SHP77 (cell line): Measurements from ENCODE around the gene AP3M1.
A peak's percentile ranks its signal among the peaks of the same experiment; 100 is the strongest.
"Not testable (repeated sequence)": the region's sequence is repeated elsewhere in the genome, so short reads cannot be mapped to it uniquely, and the experiment has no call there.

Experiments used
- DNase-seq, 2 experiments: peaks; one replicate each; lab custom pipeline; 2025; lab: John Stamatoyannopoulos, UW

The AP3M1 gene

DNA sequence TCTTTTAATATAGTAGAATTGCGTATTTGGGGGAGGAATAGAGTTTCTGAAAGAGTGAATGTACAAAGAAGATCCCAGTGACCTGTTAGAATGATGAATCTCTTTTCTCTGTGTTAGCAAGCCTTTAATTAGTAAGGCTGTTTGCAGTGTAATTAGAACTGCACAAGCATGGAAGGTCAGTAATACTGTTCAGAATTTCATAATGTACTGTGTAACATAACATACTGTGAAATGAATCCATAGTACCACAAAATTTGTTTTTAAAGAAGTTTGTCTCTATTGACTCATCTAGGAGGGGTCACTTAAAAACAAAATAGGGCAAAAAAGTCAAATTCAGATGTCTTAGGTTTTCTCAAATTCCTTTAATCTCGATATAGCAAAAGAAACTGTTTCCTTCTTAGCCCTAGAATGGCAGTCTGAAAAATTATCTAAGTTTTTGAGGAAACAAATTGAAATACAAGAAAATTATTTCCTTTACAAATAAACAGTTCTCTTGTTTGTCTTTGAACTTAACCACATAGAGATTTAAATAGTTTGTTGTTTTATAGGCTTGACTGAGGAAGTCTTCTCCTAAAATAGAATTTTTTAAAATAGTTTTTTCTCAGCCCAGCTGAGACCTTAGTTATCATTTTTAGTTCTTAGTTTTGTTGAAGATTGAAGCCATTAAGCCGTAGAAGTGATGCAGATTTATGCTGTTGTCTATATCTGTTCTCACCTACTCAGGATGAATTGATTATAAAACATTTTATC is 12.9 kb upstream of the AP3M1 start:
- no peak for DNase-seq

DNA sequence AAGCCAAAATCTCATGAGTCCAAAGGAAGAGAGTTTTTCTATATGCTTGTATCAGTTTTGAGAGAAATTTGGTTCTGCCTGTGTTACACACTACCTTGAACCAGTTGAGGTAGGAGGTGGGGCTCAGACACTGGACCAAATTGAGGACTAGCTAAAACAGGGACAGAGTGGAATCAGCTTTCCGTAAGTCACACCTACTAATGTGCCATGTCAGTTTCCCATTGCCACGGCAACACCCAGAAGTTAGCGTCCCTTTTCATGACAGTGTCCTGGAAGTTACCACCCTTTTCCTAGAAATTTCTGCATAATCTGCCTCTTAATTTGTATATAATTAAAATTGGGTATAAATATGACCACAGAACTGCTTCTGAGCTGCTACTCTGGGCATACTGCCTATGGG is 9.4 kb upstream of the AP3M1 start:
- DNase-seq, result no peak

DNA sequence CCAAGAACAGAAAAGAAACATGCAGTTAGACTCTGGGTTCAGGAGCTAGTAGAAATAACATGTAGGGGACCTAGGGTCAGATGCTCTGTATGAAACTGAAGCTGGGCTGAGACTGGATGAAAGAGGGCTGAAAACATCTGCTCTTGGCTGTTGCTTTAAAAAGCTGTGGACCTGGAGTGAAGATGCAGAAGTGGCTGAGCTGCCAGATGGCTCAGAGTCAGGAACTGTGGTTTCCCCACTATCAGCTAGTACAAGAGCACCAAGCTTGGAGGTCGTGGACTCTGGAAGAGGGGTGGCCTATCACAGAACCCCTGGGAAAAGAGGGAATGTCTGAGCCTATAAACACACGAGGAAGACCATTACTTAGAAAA is 6.3 kb upstream of the AP3M1 start:
- DNase-seq, result no peak

DNA sequence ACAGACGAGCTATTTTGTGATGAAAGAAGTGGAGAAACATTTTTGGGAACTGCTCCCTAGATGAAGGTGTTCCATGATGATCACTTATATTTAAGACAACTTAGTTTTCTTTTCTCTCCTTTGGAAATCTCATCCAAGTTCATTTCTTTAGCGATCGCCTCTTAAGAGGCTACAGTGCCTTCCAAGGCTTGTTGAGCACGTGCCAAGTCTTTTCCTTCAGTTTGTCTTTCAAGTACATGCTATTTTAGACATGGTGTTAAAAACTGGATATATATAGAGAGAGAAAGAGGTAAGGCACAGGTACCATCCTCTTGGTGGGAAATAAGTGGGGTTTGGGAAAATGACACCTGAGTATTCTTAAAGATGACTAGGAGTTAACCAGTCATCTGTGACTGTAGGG is 3.0 kb upstream of the AP3M1 start:
- no peak for DNase-seq

DNA sequence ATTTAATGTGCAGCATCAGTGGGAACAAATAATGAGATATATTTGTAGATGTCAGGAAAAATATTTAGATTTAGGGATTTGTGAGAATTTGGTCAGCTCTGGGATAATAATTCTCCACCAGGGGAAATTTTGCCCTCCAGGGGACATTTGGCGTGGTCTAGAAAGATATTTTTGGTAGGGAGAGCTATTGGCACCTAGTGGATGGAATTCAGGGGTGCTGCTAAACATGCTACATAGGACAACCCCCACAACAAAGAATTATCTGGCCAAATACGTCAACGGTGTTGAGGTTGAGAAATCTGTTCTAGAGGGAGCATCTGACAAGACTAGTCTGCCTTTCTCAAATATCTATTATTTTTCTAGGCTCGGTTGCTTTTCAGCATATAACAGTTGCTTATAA is 2.5 kb upstream of the AP3M1 start:
- DNase-seq, result no peak

DNA sequence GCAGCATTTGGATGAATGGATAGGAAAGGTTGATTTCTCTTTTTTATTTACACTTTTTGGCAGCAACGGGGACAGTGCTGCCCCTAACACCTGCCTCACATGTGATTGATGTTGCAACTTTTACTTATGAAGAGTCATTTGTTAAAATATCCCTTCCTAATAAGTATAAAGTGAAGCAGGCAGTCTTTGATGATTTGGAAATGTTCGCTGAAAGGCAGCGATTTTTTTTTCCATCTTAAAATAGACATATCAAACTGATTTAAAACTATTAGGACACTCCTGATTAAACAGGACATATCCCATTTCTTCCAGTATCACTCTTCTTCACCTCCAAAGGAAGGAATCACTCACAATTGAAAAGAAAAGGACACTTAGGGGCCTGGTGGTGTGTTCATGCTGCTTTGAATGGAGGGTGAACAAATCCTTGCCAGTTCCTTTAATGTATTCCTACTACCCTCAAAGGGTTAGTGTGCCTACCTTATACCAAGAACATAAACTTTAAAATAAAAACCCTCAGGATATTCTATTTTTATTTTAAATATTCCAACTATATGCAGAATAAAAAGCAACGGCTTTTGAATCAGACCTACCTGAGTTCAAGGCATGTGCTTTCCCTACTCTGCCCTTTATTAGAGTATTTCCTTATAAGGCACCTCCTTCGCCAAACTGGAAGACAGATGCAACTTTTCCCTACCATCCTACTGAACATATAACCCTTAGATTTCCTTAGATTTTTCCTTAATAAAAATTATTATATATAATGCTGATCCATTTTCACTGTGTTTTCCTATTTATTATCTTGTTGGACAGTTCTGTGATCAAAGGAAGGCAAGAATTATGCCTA is 1.5 kb upstream of the AP3M1 start:
- no peak for DNase-seq

DNA sequence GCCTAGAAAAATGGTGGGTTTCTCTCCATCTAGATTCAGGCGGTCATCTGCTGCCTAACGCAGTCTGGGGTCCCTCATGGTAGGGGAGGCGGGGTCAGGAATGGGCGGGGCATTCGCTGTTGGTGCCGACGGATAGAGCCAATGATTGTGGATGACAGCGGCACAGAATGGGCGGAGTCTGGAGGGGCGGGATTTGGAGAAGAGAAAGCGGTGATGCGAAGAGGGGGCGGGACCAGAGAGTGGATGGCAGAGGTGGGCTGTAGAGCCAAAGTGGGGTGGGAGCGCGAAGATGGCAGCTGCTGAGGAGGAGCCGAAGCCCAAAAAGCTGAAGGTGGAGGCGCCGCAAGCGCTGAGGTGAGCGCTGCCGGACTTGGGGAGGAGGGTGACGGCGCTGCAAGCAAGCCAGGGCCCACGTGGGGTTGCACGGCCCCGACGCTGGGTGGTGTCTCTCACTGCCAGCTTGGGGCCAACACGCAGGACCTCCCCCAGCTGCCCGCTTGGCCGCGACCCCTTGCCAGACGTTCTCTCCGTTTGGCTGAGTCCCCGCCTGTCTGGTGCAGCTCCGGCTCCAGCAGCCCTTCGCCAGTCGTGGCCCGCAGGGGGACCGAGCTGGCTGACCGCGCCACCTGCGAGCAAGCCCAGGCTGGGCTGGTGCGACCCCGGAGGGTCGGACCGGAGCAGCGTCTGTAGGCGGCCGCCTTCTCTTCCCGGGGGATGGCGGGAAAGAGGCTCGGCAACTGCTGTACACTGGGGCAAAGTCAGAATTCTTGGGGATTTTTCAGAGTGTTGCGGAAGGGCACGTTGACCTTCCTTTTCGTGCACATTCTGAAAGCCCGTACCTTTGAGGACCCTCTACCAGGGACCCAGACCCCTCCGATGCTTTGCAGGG is 606 bp upstream of the AP3M1 start, which contains the start of gene ADK:
TSS of gene ADK (plus strand) at position 232 of the 889 bp plus-strand sequence. CDS start at position 290, 58 bp downstream.
- DNase-seq, result peak; percentile 88

DNA sequence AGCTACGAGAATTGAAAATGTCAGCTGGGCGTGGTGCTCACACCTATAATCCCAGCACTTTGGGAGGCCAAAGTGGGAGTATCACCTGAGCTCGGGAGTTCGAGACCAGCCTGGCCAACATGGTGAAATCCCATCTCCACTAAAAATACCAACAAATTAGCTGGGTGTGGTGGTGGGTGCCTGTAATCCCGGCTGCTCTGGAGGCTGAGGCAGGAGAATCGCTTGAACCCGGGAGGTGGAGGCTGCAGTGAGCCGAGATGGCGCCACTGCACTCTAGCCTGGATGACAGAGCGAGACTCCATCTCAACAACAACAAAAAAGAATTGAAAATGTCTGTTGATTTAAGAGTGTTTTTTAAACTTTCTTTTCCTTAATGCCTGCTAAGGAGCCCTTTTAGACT is 3.6 kb downstream of the AP3M1 start:
- not testable (repeated sequence) for DNase-seq

DNA sequence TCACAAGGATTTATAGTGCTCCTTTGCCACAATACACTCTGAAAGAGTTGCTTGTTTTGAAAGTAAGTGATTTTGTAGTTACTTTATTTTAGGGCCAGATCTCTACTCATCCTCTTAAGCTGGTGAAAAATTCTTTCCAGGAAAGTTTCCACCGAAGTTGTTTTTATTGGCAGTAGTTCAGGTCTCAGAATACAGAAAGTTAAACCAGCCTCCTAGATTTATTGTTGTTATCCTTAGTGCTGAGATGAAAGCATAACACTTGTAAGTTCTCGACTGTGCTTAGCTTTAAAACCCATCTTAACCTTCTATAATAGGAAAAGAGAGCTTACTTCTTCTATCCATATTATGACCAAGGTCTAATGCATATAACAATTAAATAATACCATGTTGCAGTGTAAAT is 5.5 kb downstream of the AP3M1 start:
- no peak for DNase-seq

DNA sequence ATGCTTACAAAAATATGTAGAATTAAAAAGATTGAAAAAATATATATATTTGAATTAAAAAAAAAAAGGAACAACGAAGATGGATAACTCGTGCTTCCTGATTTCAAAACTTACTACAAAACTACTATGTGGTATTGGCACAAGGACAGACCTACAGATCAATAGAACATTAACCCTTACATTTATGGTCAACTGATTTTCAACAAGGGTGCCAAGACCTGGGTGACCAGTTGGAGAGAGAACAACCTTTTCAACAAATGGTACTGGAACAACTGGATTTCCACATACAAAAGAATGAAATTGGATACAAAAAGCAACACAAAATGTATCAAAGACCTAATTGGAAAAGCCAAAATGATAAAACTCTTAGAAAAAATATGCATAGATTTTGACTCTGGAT is 10.1 kb downstream of the AP3M1 start:
- DNase-seq, result no peak

DNA sequence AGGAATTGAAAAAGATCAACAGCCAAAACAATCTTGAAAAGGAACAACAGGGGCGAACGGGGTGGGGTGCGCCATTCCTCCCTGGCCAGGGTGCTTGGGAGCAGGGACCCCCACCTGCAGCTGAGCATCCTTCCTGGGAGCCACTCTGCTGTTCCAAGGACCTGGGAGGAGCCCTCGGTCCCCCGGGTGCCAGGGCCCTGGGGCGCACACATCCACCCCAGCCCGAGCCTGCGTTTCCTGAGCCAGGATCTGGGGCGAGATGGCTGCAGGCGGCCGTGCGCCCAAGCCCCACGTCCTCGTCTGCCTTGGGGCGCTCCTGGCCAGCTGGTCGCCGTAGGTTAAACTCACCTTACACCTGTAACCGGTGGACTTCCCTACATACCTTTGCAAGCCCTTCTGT is 10.6 kb downstream of the AP3M1 start:
- DNase-seq, result no peak

DNA sequence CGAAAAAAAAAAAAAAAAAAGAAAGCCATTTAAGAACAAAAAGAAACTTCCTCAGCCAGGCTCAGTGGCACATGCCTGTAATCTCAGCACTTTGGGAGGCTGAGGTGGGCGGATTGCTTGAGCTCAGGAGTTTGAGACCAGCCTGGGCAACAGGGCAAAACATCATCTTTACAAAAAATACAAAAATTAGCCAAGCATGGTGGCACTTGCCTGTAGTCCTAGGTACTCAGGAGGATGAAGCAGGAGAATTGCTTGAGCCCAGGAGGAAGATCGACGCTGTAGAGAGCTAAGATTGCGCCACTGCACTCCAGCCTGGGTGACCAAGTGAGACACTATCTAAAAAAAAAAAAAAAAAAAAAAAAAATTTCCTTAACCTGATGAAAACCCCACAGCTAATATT is 12.0 kb downstream of the AP3M1 start:
- not testable (repeated sequence) for DNase-seq

DNA sequence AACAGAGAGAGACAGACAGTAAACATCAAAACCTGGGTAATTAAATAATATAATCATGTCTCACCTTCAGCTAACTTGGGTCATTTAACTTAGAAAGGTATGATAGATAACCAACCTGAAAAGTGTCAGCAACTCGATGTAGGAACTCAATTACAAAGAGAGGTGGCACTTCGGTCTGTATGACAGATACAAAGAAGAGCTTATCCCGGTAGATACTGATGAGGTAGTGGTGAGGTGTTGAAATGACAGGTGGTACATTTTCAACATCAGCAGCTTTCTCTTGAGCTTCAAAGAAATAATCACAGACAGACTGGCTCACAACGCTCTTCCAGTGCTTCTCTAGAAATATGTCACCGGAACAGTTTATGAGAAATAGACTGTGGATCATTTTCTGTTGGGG is 12.6 kb downstream of the AP3M1 start:
- no peak for DNase-seq

DNA sequence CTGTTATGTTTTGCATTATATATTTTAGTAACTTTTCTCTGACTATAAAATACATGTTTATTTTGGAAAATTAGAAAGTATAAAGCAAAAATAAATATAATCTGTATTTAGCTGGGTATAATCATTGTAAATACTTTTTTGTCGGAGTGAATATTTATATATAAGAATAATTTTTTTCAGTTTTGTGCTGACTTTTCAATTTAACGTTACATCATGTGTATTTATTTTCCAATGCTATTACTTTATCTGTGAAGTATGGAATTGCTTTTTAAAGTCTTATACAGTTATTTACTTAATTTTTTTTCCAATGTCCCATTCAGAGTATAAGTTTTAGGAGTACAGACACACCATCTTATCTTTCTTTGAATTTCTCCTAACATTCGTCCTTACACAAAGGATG is 15.2 kb downstream of the AP3M1 start:
- no peak for DNase-seq

DNA sequence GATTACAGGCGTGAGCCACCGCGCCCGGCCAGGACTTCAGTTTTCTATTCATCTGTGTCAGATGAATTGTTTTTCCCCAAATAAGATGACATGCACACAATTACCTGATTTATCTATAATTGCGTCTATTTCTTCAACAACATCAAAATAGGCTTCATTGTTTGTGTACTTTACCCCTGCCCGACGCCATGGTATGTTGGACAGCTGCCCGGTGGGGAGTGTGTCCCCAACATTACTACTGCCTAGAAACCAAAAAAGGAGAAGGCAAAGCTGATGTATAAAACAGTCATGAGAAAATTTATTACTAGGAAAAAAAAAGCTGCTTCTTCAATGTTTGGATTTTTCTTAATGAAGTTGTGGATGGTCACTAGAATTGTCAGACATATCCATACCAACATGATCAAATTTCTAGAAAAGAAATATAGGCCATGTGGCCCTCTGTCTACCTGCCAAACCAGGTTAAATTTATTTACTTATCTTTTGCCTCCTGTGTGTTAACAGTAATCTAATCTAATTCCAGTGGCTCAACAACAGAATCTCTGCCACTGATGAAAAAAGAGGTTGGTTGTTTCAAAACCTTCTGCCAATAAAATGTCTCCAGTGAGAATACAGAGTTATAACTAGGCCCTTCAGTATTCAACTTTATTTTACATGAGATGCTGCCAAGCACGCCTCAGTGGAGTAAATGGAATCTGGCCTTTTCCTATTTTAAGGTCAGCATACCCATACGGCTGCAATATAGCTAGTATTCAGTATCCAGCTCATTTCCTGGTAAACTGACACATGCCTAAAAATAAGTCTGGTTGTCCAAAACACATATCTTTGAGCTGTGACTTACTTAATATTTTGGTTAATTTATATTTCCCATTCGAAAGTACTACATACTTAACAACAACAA is 16.5 kb downstream of the AP3M1 start:
- no peak for DNase-seq

DNA sequence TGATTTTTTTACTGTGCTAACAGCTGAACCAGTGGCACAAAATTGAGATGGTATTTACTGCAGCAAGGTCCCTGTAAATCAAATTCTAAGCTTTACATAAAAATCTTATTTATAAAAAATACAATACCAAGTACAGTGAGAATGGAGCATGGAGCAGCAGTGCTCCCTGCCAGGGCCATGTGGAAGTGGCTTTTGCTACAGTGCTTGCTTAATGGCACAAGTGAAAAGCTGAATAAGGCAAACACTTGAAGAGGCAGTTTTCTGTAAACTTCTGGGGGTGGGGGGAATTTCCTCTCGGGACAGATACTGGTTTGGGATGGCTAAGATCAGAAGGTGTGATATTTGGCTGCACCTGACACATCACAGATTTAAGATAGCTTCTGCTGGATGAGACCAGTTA is 27.5 kb downstream of the AP3M1 start:
- DNase-seq, result no peak

DNA sequence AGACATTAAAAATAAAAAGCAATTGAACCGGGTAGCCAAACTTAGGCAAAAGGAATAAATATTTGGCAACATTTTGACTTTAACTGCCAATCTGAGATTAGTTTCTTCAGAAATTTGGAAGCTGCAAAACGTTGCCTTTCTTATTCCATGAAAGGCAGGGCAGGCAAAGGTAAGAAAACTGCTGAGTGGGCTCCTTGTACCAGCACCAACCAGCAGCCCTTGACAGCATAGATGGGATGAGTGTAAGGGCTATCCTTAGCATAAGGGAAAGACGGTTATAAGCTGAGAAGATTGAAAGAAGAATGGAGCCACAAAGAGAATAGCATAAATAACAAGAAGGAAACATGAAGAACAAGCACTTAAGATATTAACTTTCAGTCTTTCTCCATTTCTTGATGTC is 28.6 kb downstream of the AP3M1 start:
- no peak for DNase-seq

DNA sequence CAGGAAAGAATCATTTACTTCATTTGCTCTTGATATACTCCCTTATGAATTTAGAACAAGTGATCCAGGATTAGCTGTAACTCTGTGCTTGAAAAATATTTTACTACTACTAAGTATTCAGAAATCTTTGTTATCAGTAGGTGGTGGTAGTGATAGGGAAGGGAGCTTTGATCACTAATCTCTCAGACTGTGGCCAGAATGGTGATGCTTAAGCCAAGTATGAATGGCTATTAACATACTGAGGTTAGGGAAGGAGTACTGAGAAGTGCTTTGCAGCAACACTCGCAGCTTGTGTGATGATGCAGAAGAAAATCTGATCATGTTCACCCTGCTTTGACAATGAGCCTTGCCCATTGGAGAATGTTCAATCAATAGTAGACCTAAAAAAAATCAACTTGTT is 29.3 kb downstream of the AP3M1 start:
- no peak for DNase-seq

DNA sequence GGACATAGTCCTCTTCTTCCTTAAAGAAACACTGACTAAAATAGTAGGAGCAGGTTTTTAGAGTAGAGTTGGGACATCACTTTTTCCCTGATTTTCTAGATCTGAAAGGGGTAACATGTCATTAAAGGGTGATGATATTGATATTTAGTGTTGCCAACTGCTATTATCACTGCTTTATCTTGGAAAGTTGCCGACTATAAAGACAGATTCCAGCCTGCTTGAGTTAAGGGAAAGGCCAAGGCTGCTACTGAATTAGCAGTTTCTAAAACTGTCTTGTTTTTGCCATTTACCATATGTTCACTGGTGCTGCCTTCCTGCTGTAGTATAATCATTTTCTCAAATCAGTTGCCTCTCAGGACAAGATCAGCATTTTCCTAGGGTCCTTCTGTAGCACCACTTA is 29.7 kb downstream of the AP3M1 start:
- no peak for DNase-seq

DNA sequence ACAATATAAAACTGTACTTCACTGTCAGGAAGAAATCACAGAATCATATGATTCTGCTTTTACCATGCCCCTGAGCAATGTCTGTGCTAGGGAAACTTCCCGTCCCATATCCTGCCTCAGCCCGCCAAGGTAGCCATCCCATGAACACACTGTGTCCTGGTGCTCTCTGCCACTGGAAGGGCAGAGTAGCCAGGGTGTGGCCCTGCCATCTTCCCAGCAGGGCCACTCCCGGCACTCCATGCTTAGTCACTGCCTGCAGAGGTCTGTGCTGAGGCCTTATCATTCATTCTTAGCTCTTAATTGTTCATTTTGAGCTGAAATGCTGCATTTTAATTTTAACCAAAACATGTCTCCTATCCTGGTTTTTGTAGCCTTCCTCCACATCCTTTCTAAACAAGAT is 31.8 kb downstream of the AP3M1 start:
- no peak for DNase-seq

DNA sequence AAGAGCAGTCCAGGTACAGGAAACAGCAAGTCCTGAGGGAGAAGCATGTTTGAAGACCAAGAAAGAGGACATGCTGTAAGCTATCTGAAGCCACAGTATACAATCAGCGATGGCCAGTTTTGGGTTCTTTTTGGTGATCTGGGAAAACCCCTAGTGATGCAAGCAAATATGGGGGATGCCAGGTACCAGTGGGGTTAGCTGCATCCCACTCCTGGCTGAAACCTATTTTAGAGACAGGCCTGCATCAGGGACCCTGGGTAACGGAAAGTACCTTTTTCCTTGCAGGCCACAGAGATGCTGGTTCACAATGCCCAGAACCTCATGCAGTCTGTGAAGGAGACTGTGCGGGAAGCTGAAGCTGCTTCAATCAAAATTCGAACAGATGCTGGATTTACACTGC is 32.9 kb downstream of the AP3M1 start:
- no peak for DNase-seq
